GM12873 (cell line): ENCODE results near the gene GLIS1.

Experiments
- CTCF ChIP-seq: IDR thresholded peaks from 2 replicates; pipeline ENCODE4 v1.5.1; 2012; ENCODE audit warnings: low read depth, mild to moderate bottlenecking, moderate library complexity, low read length, control low read depth; ENCODE audit not compliant: insufficient read depth; ENCODE audit errors: missing control alignments

GLIS1 gene

DNA sequence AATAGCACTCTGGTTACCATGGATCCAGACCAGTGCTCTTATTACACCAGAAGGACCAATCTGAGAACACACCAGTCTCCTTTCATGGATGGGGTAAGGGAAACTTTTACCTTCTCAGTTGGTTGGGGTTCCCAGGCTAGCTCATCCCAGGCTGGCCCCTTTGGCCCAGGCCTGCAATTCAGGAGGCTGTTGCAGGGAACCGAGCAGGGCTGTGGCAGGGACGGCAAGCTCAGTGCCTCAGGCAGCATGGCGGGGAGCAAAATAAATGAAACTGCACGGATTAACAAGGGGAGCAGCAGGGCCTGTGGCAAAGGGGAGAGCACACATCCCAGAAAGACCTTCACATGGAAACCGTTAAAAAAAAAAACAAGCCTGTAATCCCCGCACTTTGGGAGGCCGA, 222.8 kb downstream of the GLIS1 start:
- no peak for TF ChIP-seq CTCF

- no peak for TF ChIP-seq CTCF
Measured at GRCh38 chr1:53514436-53514835, 224.5 kb downstream of the GLIS1 start.

DNA sequence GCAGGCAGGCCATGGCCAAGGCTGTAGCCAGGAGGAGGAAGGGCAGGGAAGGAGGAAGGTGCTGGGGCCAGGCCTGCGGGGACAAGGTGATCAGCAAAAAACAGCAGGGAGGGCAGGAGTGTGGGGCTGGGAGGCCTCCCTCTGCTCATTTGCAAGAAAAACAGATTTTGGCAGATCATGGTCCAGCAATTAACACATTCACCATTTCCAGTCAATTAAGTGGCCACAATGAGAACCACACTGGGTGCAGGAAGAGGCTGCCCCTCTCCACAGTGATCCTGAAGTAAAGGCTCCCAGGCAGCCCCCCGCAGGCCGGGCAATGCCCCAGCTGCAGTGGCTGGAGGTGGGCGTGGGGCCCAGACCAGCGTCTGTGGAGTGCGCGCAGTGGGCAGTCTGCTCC, 225.1 kb downstream of the GLIS1 start:
- no peak for TF ChIP-seq CTCF

DNA sequence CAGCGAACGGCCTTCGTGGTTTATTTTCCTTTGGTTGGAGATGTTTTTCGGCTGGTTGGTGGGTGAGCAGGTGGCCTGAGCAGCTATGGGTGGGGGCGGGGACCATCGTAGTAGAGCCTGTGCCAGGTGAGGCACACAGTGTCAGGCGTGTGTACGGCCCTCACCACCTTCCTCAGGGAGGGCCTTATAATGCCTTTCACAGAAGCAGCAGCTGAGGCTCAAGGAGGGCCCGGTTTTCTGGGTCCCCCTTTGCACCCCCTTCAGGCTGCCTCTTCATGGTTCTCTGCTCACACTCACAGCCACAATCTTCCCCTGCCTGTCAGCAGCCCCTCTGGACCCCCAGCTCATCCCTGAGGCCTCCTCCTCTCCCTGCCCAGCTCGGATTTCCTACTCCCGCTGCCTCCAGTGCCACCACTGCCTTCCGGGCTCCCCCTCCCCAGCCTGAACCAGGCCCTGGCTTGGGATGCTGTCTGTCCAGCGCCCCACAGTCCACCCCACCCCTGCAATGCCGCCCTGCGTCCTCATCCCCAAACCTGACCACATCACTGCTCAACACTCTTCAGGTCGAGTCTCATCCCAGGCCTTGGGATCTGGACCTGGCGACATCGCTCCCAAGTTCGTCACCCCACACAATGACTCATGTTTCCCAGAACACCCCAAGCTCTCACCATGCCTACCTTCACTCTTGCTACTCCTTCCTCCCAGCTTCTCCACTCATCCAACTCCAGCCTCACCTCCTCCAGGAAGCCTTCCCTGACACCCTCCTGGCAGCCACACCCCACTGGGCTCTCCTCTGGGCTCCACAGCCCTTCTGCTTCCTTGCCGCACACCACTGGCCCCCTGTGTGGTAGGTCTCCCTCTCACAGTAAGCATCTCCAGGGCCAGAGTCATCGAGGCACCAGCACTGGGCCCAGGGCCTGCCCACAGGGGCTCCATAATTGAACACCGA, 225.9 kb downstream of the GLIS1 start:
- TF ChIP-seq CTCF = no peak

- no peak for TF ChIP-seq CTCF
Measured at GRCh38 chr1:53511933-53512806, 226.8 kb downstream of the GLIS1 start.

GRCh38 chr1:53511323-53511932, 227.5 kb downstream of the GLIS1 start:
- no peak for TF ChIP-seq CTCF

- TF ChIP-seq CTCF = no peak
Measured at GRCh38 chr1:53510215-53510614, 228.7 kb downstream of the GLIS1 start.
